Measurements from ENCODE around the gene SLC5A6. TPM values are rescaled to one million over a fixed set of nuclear protein-coding genes. Genes with fewer than 3 reads are reported as not detected.
"Not testable (repeated sequence)": the region's sequence is repeated elsewhere in the genome, so short reads cannot be mapped to it uniquely, and the experiment has no call there.

SLC5A6 gene
- total RNA-seq, 4 donors from 2014 or later = 20.5 to 69.7 (median 60.5) TPM

- Histone ChIP-seq H3K36me3 (no peaks in the 10 kb centered on the region), H3K27ac (peak overlapping the region; percentile 90 to 94)
- peak; percentile 45 to 49 for DNase-seq
These were observed 28.0 kb downstream of the SLC5A6 start for GRCh38 chr2:27184115-27184514.

DNA sequence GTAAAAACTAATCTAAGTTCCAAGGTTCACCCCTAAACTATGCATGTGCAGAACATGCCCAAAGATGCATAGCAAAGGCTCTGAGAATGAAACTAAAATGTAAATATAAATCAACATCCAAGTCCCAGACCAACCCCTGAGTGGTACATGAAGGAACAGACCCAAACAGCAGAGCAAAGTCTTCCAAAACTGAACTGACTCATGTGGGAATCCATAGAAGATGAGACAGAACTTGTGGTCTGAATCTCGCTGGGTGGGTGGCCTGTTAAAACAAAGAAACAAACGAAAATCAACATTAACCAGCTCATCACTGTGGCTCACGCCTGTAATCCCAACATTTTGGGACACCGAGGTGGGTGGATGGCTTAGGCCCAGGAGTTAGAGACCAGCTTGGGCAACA lies 29.7 kb downstream of the SLC5A6 start:
- no peak overlapping the region for H3K27ac ChIP-seq
- no peak overlapping the region for H3K4me3 ChIP-seq
- no peaks in the 10 kb centered on the region for H3K36me3 ChIP-seq
- peaks cover 0 to 7% of the 10 kb centered on the region in 2 donors for H3K4me1 ChIP-seq
- no peak for DNase-seq
- no peaks in the 10 kb centered on the region for H3K9me3 ChIP-seq
- no peaks in the 10 kb centered on the region for H3K27me3 ChIP-seq
- no peak for TF ChIP-seq POLR2A (IDR thresholded peaks at IDR 0.05)
- TF ChIP-seq CTCF (IDR thresholded peaks at IDR 0.05) = no peak
- intact Hi-C loops (cut with DNase I; ENCODE audit: low total_unique reads) = no loop called here

More at GRCh38 chr2:27184115-27184514, 28.0 kb downstream of the SLC5A6 start:
- TF ChIP-seq POLR2A (IDR thresholded peaks at IDR 0.05) = no peak
- no peak for TF ChIP-seq CTCF (IDR thresholded peaks at IDR 0.05)
- H3K9me3 ChIP-seq = no peaks in the 10 kb centered on the region
- no peak overlapping the region for H3K4me3 ChIP-seq
- H3K27me3 ChIP-seq = no peaks in the 10 kb centered on the region
- peaks cover 0 to 7% of the 10 kb centered on the region in 2 donors for H3K4me1 ChIP-seq
- intact Hi-C loops (cut with DNase I; ENCODE audit: low total_unique reads) = no loop called here

- H3K36me3 ChIP-seq = no peaks in the 10 kb centered on the region
- H3K9me3 ChIP-seq = no peaks in the 10 kb centered on the region
- no peak overlapping the region for H3K4me3 ChIP-seq
- H3K4me1 ChIP-seq = no peaks in the 10 kb centered on the region
- H3K27ac ChIP-seq = no peak overlapping the region
- intact Hi-C loops (cut with DNase I; ENCODE audit: low total_unique reads) = no loop called here
- no peak for TF ChIP-seq CTCF (IDR thresholded peaks at IDR 0.05)
- no peak for TF ChIP-seq POLR2A (IDR thresholded peaks at IDR 0.05)
- H3K27me3 ChIP-seq = no peaks in the 10 kb centered on the region
- no peak for DNase-seq
These were observed 32.6 kb downstream of the SLC5A6 start for GRCh38 chr2:27179344-27180000.

DNA sequence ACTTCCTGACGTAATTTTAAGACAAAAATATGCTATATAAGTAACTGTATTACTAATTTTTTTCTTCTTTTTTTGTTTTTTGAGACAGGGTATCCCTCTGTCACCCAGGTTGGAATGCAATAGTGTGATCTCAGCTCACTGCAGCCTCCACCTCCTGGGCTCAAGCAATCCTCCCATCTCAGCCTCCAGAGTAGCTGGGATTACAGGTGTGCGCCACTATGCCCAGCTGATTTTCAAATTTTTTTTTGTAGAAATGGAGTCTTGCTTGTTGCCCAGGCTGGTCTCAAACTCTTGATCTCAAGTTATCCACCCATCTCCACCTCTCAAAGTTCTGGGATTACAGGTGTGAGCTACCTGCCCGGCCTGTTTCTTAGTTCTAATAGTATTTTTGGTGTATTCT lies 33.6 kb downstream of the SLC5A6 start:
- Histone ChIP-seq H3K9me3 (no peaks in the 10 kb centered on the region), H3K4me3 (no peak overlapping the region), H3K27me3 (no peaks in the 10 kb centered on the region), H3K36me3 (no peaks in the 10 kb centered on the region), H3K4me1 (no peaks in the 10 kb centered on the region), H3K27ac (no peak overlapping the region)
- intact Hi-C loops (cut with DNase I; ENCODE audit: low total_unique reads) = no loop called here
- TF ChIP-seq POLR2A (IDR thresholded peaks at IDR 0.05) = no peak
- TF ChIP-seq CTCF (IDR thresholded peaks at IDR 0.05) = no peak
- no peak for DNase-seq

GRCh38 chr2:27177441-27178351 lies 34.4 kb downstream of the SLC5A6 start:
- intact Hi-C loops (cut with DNase I; ENCODE audit: low total_unique reads) = no loop called here
- DNase-seq = no peak
- H3K9me3 ChIP-seq = no peaks in the 10 kb centered on the region
- H3K36me3 ChIP-seq = no peaks in the 10 kb centered on the region
- H3K27me3 ChIP-seq = no peaks in the 10 kb centered on the region
- H3K4me1 ChIP-seq = no peaks in the 10 kb centered on the region
- H3K27ac ChIP-seq = no peak overlapping the region
- H3K4me3 ChIP-seq = no peak overlapping the region
- no peak for TF ChIP-seq POLR2A (IDR thresholded peaks at IDR 0.05)
- TF ChIP-seq CTCF (IDR thresholded peaks at IDR 0.05) = no peak

DNA sequence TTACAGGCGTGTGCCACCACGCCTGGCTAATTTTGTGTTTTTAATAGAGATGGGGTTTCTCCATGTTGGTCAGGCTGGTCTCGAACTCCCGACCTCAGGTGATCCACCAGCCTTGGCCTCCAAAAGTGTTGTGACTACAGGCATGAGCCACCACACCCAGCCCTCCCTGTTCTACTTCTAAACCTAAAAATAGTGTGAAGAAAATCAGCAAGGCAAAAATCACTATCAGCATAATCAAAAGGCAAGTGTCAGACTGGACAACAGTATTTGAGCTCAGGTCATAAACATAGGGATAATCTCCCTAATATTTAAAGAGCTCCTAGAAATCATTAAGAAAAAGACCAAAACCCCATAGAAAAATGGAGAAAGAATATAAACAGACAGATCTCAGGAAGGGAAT lies 36.3 kb downstream of the SLC5A6 start:
- H3K36me3 ChIP-seq; H3K4me1 ChIP-seq; DNase-seq; H3K9me3 ChIP-seq; H3K27me3 ChIP-seq; H3K4me3 ChIP-seq; intact Hi-C loops (cut with DNase I; ENCODE audit: low total_unique reads); H3K27ac ChIP-seq: not testable (repeated sequence)
